Liver (tissue), 3 donors: ENCODE measurements around the gene ATP10A.

Source experiments
- ATF3 ChIP-seq: IDR thresholded peaks from 2 replicates; pipeline ENCODE4 v1.6.1; 2016; ENCODE audit warnings: antibody characterized with exemption
- CTCF ChIP-seq: fragments of 150-350 bp; IDR thresholded peaks from 2 replicates; pipeline ENCODE4 v1.5.1; 2017; ENCODE audit warnings: improper control_type of control experiment, low read depth, low read length; ENCODE audit not compliant: missing input control
- EGR1 ChIP-seq, 2 donors: IDR thresholded peaks; 2 replicates each; pipeline ENCODE4 v1.6.1; 2016 to 2018; ENCODE audit warnings: antibody characterized with exemption in 2 of 2, low read depth in 2 of 2
- FOXA1 ChIP-seq: IDR thresholded peaks from 2 replicates; pipeline ENCODE4 v1.6.1; 2016; ENCODE audit warnings: antibody characterized with exemption
- GABPA ChIP-seq, 2 donors: IDR thresholded peaks in 1 of 2; conservative IDR thresholded peaks in 1 of 2; 2 replicates each; pipeline ENCODE4 v1.6.1; 2016; ENCODE audit warnings: antibody characterized with exemption in 2 of 2, mild to moderate bottlenecking in 1 of 2, moderate library complexity in 1 of 2
- HNF4G ChIP-seq: IDR thresholded peaks from 2 replicates; pipeline ENCODE4 v1.6.1; 2016; ENCODE audit warnings: antibody characterized with exemption
- JUND ChIP-seq, 2 donors: IDR thresholded peaks; 2 replicates each; pipeline ENCODE4 v1.6.1; 2016; ENCODE audit warnings: antibody characterized with exemption in 2 of 2
- NR2F2 ChIP-seq: IDR thresholded peaks from 2 replicates; pipeline ENCODE4 v1.6.1; 2016; ENCODE audit warnings: antibody characterized with exemption
- RAD21 ChIP-seq, 2 donors: IDR thresholded peaks; 2 replicates each; pipeline ENCODE4 v1.6.1; 2016; ENCODE audit warnings: antibody characterized with exemption in 2 of 2, mild to moderate bottlenecking in 2 of 2
- REST ChIP-seq: IDR thresholded peaks from 2 replicates; pipeline ENCODE4 v1.6.1; 2016; ENCODE audit warnings: antibody characterized with exemption, mild to moderate bottlenecking
- RXRA ChIP-seq, 2 donors: IDR thresholded peaks; 2 replicates each; pipeline ENCODE4 v1.6.1; 2017 to 2018; ENCODE audit warnings: antibody characterized with exemption in 2 of 2, mild to moderate bottlenecking in 1 of 2
- SP1 ChIP-seq: IDR thresholded peaks from 2 replicates; pipeline ENCODE4 v1.6.1; 2018; ENCODE audit warnings: antibody characterized with exemption, mild to moderate bottlenecking
- TAF1 ChIP-seq: conservative IDR thresholded peaks from 2 replicates; pipeline ENCODE4 v1.6.1; 2016; ENCODE audit warnings: antibody characterized with exemption, mild to moderate bottlenecking
- YY1 ChIP-seq: IDR thresholded peaks from 2 replicates; pipeline ENCODE4 v1.6.1; 2016; ENCODE audit warnings: antibody characterized with exemption, mild to moderate bottlenecking
- donor health status: healthy.
- donor health status: healthy.

- no peak for TF ChIP-seq REST
- TF ChIP-seq GABPA (IDR thresholded peaks at IDR 0.05 in 1 of 2, conservative IDR thresholded peaks at IDR 0.05 in 1 of 2): no peak
- TF ChIP-seq CTCF: no peak
- no peak for TF ChIP-seq JUND (IDR thresholded peaks at IDR 0.05)
- TF ChIP-seq TAF1: no peak
- TF ChIP-seq RAD21 (IDR thresholded peaks at IDR 0.05): no peak
- TF ChIP-seq NR2F2: no peak
- TF ChIP-seq ATF3: no peak
- TF ChIP-seq HNF4G: no peak
- no peak for TF ChIP-seq EGR1 (IDR thresholded peaks at IDR 0.05; ENCODE audit: low read depth in 2 of 2)
- no peak for TF ChIP-seq YY1
- no peak for TF ChIP-seq FOXA1
- TF ChIP-seq SP1: no peak
- no peak for TF ChIP-seq RXRA (IDR thresholded peaks at IDR 0.05)
Measured at GRCh38 chr15:25631971-25632370, 231.2 kb downstream of the ATP10A start.
